Myocyte (in vitro differentiated cells): ENCODE measurements around the gene KIF18B. TPM values are rescaled to one million over a fixed set of nuclear protein-coding genes. Genes with fewer than 3 reads are reported as not detected.

ENCODE experiments used
- DNase-seq: peaks from one replicate; pipeline ENCODE4 v3.0.0-alpha.2; 2012; ENCODE audit warnings: low read depth
- total RNA-seq: library from RNA; depleted of rRNA; stranded (reverse); fragments of >200 nt; gene quantifications from 2 replicates; pipeline ENCODE4 v1.2.3, GENCODE V29; 2014

The KIF18B gene
- total RNA-seq, 1 donor from 2014 or later = 0.03 TPM

- DNase-seq = no peak
Observed at GRCh38 chr17:44907729-44908470, 39.7 kb downstream of the KIF18B start.

- peak; percentile 35 for DNase-seq
Observed at GRCh38 chr17:44906763-44907728, 40.5 kb downstream of the KIF18B start.

GRCh38 chr17:44906010-44906646 is 41.4 kb downstream of the KIF18B start:
- peak; percentile 74 for DNase-seq

DNA sequence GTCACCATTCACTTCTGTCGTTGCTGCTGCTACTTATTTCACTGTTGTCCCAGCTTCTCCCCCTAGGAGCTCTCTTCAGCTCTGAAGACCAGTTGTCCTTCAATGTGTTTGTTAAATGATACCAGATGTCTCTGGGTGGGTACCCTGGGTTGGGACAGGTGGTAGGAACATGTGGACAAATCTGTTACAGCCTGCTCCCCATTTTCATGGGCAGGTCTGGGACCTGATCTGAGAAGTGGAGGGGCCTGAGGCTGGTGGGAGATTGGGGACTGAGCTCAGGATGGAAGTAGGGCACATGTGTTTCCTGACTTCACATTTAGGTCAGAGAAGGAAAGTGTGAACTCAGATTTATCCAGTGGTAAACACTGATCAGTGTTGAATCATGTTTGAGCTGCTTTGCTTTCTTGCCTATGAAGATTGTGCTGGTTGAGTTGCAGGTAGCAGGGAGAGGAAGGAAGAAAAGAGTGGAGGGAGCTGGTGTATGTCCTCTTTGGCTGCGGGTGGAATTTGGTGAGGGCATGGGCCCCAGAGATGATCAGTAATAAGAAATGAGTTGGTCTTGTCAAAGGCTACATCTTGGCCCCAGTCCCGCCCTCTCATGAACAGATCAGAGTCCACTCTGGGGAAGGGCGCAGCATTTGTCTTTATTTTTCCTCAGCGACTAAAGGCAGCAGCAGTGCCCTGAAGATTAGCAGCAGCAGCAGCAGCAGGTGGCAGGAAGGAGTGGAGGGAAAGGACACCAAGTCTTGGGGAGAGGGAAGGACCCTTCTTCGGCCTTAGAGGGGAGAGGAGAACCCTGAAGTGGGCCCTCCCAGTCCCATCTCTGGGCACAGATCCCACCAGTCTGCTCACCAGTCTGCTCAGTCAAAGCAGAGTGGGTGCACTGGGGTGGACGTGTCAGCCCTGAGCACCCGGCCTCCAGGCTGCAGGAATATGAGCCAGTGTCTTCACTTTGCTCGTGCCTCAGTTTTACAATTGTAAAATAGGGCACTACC is 42.3 kb downstream of the KIF18B start:
- peak; percentile 67 for DNase-seq

DNA sequence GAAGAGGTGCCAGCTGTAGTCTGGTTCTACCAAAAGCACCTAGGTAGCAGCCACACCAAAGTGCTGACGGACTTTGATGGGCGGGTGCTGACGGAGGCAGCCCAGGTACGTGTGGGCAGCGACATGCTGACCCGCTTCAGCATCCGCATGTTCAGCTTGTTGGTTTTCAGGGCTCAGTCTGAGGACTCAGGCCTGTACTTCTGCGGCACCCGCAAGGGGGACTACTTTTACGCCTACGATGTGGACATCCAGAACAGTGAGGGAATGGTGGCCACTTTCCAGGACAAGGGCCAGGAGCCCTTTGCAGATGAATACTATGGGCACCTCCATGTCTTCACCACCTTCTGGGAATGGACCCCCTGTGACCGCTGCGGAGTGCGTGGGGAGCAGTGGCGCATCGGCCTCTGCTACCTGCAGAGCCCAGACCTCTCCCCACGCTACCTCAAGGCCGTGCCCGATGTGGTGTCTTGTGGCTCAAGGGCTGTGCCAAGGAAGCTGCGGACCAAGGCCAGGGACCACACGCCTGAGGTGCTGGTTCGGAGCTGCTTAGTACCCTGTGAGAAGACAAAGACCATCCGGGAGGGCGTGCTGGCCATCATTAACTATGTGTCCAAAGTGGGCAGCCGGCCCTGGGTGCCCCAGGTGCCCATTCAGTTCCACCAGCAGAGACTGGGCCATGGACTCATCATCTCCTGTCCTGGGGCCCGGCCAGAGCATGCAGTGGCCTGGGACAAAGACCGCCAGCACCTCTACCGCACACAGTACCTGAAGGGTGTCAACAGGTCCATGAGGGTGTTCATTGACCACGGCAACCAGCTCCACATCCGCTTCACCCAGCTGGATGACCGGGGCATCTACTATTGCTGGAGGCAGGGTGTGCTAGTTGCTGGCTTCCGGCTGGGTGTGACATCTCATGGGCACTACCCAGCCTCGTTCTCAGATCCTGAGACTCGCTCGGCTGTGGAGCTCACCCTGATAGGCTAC is 43.3 kb downstream of the KIF18B start:
- no peak for DNase-seq

GRCh38 chr17:44903012-44903685 is 44.4 kb downstream of the KIF18B start:
- no peak for DNase-seq

DNA sequence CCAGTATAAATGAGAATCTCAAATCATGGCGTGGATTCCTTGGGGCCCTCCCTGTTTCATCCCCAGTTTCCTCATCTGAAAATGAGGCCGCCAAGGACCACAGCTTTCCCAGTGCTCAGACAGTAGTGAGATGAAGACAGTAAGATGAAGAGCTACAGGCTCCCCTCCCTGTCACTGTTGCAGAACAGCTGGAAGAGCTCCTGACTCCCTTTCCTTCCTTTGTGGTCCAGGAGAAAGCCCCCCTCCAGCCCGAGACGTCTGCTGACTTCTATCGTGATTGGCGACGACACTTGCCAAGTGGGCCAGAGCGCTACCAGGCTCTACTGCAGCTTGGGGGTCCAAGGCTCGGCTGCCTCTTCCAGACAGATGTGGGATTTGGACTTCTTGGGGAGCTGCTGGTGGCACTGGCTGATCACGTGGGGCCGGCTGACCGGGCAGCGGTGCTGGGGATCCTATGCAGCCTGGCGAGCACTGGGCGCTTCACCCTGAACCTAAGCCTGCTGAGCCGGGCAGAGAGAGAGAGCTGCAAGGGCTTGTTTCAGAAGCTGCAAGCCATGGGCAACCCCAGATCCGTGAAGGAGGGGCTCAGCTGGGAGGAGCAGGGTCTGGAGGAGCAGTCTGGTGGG is 45.3 kb downstream of the KIF18B start:
- no peak for DNase-seq

GRCh38 chr17:44901411-44901921 is 46.1 kb downstream of the KIF18B start:
- peak; percentile 71 for DNase-seq

GRCh38 chr17:44900894-44901293 is 46.7 kb downstream of the KIF18B start:
- peak; percentile 64 for DNase-seq

- DNase-seq = peak; percentile 92
Observed at GRCh38 chr17:44899074-44899782, 48.3 kb downstream of the KIF18B start, which contains the start of gene EFTUD2. EFTUD2 (minus strand) TSS chr17:44899445; CDS start chr17:44894521, 4,924 bp downstream.

DNA sequence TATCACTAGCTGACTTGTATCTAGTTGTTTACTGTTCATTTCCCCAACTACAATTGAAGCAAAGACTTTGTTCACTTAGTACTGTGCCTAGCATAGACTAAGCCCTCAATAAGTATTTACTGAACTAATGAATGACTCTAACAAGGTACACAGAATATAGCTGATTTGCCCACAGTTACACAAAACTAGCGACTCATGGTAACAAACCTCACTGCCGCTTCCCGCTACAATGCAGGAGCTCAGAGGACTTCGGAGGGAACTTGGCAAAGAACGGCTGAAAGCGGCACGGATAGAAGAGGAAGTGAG is 48.9 kb downstream of the KIF18B start:
- DNase-seq = no peak

DNA sequence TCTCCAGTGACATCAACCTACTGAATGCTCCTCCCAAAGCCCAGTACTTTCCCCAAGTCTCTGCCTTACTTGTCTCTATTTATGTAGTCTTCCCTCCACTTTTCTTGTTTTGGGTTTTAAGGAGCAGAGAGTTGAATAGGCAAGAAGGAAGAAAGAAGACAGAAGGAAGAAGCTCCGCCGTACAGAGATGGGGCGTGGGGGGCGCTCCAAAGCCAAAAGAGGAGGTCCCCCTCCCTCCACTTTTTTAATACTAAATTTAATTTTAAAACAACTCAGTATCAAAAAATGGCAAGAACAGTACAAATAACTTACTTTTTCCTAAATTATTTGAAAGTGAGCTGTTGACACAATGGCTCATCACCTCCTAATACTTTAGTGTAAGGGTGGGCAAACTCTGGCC is 52.9 kb downstream of the KIF18B start:
- no peak for DNase-seq

GRCh38 chr17:44892250-44892649 is 55.3 kb downstream of the KIF18B start:
- DNase-seq = no peak

DNA sequence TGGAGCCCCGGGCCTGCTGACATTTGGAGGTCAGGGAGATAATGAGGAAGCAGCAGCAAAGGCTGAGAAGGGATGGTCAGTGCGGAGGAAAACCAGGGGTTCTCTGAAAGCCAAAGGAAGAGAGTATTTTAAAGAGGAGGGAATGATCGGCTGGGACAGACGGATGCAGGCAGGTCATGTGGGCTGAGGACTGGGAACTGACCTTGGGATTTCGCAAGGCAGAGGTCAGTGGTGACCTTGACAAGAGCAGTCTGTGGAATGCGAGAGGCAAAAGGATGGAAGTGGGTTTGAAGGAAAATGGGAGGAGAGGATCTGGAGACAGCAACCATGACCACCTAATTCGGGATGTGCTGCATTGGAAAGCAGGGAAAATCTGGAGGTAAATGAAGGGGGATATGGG is 58.6 kb downstream of the KIF18B start:
- DNase-seq = no peak

- DNase-seq = no peak
Observed at GRCh38 chr17:44887971-44888954, 59.3 kb downstream of the KIF18B start.

DNA sequence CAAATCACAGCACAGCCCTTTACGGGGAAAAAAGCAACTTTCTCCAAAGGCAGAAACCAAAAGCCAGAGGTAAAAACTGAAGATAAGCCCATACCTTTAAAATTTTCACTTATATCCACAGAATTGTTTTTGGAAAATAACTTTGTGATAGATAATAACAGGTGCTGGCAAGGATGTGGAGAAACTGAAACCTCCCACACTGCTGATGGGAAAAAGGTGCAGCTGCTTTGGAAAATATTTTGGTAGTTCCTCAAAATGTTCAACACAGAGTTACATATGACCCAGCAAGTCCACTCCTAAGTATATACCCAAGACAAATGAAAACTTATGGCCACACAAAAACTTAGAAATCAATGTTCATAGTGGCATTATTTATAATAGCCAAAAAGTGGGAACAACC is 60.6 kb downstream of the KIF18B start:
- peak; percentile 60 for DNase-seq
